Activated T-cell treated with anti-CD3 and anti-CD28 coated beads, Interleukin-2, amount 50 U/mL, for 4 hours (primary cell): ENCODE results near the gene FAM200C. TPM values are rescaled to one million over a fixed set of nuclear protein-coding genes. Genes with fewer than 3 reads are reported as not detected.

ENCODE experiments used
- ATAC-seq, 2 donors: fragments of 200-7000 bp; cut with Tn5 transposase; one replicate each; pipeline ENCODE4 v1.10.0; 2021
- DNase-seq: peaks from one replicate; pipeline ENCODE4 v3.0.0-alpha.2; 2020
- H3K27me3 Mint-ChIP-seq: one replicate; pipeline ENCODE4 v1.8.0; 2021; ENCODE audit warnings: low read depth, mixed read lengths
- H3K36me3 Mint-ChIP-seq: one replicate; pipeline ENCODE4 v1.8.0; 2022; ENCODE audit warnings: mixed read lengths; ENCODE audit not compliant: insufficient read depth
- H3K4me1 Mint-ChIP-seq: one replicate; pipeline ENCODE4 v1.8.0; 2021; ENCODE audit warnings: low read depth, mixed read lengths
- H3K4me3 Mint-ChIP-seq: one replicate; pipeline ENCODE4 v1.8.0; 2021; ENCODE audit warnings: mild to moderate bottlenecking, moderate library complexity, mixed read lengths
- H3K9me3 Mint-ChIP-seq: one replicate; pipeline ENCODE4 v1.8.0; 2021; ENCODE audit warnings: mixed read lengths
- total RNA-seq, 3 donors: library from RNA; stranded (reverse); gene quantifications; one replicate each; pipeline ENCODE4 v1.2.1, GENCODE V29; 2021

Gene FAM200C
- total RNA-seq, 3 donors from 2014 or later: 0.38 to 0.43 (median 0.42) TPM

- Mint-ChIP-seq H3K9me3 (no peaks in the 10 kb centered on the region), H3K4me3 (no peak overlapping the region), H3K27me3 (no peaks in the 10 kb centered on the region), H3K36me3 (no peaks in the 10 kb centered on the region), H3K4me1 (no peaks in the 10 kb centered on the region)
- no peak for DNase-seq
- ATAC-seq: no peak
Measured at GRCh38 chr5:160349935-160350303, 49.9 kb downstream of the FAM200C start.

GRCh38 chr5:160349249-160349934 is 50.5 kb downstream of the FAM200C start:
- H3K27me3 Mint-ChIP-seq: no peaks in the 10 kb centered on the region
- DNase-seq: no peak
- H3K4me1 Mint-ChIP-seq: no peaks in the 10 kb centered on the region
- H3K4me3 Mint-ChIP-seq: no peak overlapping the region
- no peaks in the 10 kb centered on the region for H3K36me3 Mint-ChIP-seq
- ATAC-seq: no peak
- H3K9me3 Mint-ChIP-seq: no peaks in the 10 kb centered on the region

- H3K27me3 Mint-ChIP-seq: peaks cover 4% of the 10 kb centered on the region
- H3K4me1 Mint-ChIP-seq: no peaks in the 10 kb centered on the region
- H3K9me3 Mint-ChIP-seq: no peaks in the 10 kb centered on the region
- ATAC-seq (no peak), DNase-seq (no peak)
- H3K4me3 Mint-ChIP-seq: no peak overlapping the region
- no peaks in the 10 kb centered on the region for H3K36me3 Mint-ChIP-seq
Measured at GRCh38 chr5:160348080-160348479, 51.8 kb downstream of the FAM200C start.

- H3K4me1 Mint-ChIP-seq: no peaks in the 10 kb centered on the region
- ATAC-seq: no peak
- DNase-seq: no peak
- no peaks in the 10 kb centered on the region for H3K36me3 Mint-ChIP-seq
- no peaks in the 10 kb centered on the region for H3K9me3 Mint-ChIP-seq
- H3K4me3 Mint-ChIP-seq: no peak overlapping the region
- peaks cover 4% of the 10 kb centered on the region for H3K27me3 Mint-ChIP-seq
Measured at GRCh38 chr5:160347448-160347847, 52.4 kb downstream of the FAM200C start.

Other genes with a start within 250 kb of the FAM200C start
- gene FABP6, start 170.5 kb downstream of the FAM200C start, total RNA-seq: not detected
- under 1 TPM; 0.10 to 0.30 (median 0.13) TPM for gene CCNJL, start 87.5 kb downstream of the FAM200C start, total RNA-seq
- gene C1QTNF2, start 29.4 kb downstream of the FAM200C start, total RNA-seq: not detected
- gene SLU7, start 19.0 kb upstream of the FAM200C start, total RNA-seq: 10 to 100 TPM; 33.2 to 48.3 (median 44.9) TPM
- 10 to 100 TPM; 22.5 to 27.1 (median 25.8) TPM for gene PTTG1, start 21.8 kb upstream of the FAM200C start, total RNA-seq